Measurements from ENCODE around the gene FPGT.

GRCh38 chr1:74199504-74199903 lies 1.5 kb downstream of the FPGT start:
- TF ChIP-seq, protein P1, sequence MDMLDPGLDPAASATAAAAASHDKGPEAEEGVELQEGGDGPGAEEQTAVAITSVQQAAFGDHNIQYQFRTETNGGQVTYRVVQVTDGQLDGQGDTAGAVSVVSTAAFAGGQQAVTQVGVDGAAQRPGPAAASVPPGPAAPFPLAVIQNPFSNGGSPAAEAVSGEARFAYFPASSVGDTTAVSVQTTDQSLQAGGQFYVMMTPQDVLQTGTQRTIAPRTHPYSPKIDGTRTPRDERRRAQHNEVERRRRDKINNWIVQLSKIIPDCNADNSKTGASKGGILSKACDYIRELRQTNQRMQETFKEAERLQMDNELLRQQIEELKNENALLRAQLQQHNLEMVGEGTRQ (IDR thresholded peaks at IDR 0.05; ENCODE audit: low read depth, low read length): no peak
- TF ChIP-seq, protein P1 (CRISPR knock-in tag; IDR thresholded peaks at IDR 0.05; ENCODE audit: borderline replicate concordance): no peak
- TF ChIP-seq SP2 (CRISPR knock-in tag; IDR thresholded peaks at IDR 0.05): no peak
- TF ChIP-seq ZSCAN29 (CRISPR knock-in tag; conservative IDR thresholded peaks at IDR 0.05): no peak
- no peak for TF ChIP-seq EZH2 (conservative IDR thresholded peaks at IDR 0.05; ENCODE audit: low read depth, low read length)
- TF ChIP-seq HOXA3 (CRISPR knock-in tag; IDR thresholded peaks at IDR 0.05): no peak
- TF ChIP-seq ZNF160 (CRISPR knock-in tag; IDR thresholded peaks at IDR 0.05): no peak
- no peak for TF ChIP-seq NFE2L2 (IDR thresholded peaks at IDR 0.05; ENCODE audit: low read length)
- no peak for TF ChIP-seq ZBTB7A (CRISPR knock-in tag; IDR thresholded peaks at IDR 0.05)
- no peak for TF ChIP-seq ZSCAN25 (CRISPR knock-in tag; IDR thresholded peaks at IDR 0.05)
- TF ChIP-seq, protein P2, sequence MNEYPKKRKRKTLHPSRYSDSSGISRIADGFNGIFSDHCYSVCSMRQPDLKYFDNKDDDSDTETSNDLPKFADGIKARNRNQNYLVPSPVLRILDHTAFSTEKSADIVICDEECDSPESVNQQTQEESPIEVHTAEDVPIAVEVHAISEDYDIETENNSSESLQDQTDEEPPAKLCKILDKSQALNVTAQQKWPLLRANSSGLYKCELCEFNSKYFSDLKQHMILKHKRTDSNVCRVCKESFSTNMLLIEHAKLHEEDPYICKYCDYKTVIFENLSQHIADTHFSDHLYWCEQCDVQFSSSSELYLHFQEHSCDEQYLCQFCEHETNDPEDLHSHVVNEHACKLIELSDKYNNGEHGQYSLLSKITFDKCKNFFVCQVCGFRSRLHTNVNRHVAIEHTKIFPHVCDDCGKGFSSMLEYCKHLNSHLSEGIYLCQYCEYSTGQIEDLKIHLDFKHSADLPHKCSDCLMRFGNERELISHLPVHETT (CRISPR knock-in tag; conservative IDR thresholded peaks at IDR 0.05): no peak
- TF ChIP-seq RBFOX2 (IDR thresholded peaks at IDR 0.05; ENCODE audit: low read depth, low read length): no peak
- no peak for TF ChIP-seq CTCF (CRISPR knock-in tag; IDR thresholded peaks at IDR 0.05)
- no peak for TF ChIP-seq POLR2A (IDR thresholded peaks at IDR 0.05; ENCODE audit: insufficient read depth in 1 of 2, low read depth in 2 of 2, low read length in 2 of 2)
- no peak for TF ChIP-seq SP4 (CRISPR knock-in tag; IDR thresholded peaks at IDR 0.05)
